GM18526 (cell line): ENCODE data around the gene SLC43A3.

Source experiments
- POLR2A ChIP-seq: IDR thresholded peaks from 3 replicates; pipeline ENCODE4 v1.6.1; 2011; ENCODE audit not compliant: insufficient read length; ENCODE audit errors: extremely low read depth

Gene SLC43A3

DNA sequence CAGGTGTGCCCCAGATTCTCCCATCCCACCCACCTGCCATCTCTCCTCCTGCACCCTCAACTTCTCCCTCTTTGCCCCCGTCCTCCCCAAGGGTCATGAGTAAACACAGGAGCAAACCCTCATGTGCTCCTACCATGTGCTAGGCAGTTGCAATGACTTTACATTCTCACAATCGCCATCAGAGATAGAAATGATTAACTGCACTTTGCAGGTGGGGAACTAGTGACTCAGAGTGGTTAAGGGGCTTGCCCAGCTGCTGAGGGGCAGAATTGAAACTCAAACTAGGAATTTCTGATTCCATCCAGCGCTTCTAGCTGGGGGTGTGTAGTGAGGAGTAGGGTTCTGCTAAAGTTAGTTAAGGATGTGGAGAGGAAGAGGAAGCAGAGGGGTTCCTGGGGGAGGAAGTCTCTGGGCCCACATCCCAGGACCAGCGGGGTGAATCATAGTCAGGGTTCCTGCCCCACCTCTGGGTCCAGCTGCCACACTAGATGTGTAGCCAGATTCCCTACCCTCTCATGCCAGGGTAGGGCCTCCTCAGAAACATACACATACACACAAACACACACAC, 20.5 kb downstream of the SLC43A3 start:
- peak; percentile 40 for TF ChIP-seq POLR2A

GRCh38 chr11:57405271-57405860, 21.6 kb downstream of the SLC43A3 start:
- TF ChIP-seq POLR2A: no peak

DNA sequence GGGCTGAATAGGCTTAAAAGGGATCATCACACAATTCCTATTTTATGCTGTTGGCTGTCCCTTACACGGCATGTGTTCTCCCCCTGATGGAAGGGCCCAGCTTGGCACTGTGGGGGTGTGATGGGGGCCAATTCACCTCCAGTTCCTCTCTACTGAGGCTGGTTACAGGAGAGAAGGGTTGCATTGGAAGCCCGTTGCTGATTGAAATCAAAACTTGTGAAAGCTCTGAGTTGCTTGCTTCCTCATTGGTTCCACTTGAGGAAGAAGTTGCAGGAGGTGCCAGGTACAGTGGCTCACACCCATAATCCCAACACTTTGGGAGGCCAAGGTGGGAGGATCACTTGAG, 23.1 kb downstream of the SLC43A3 start:
- TF ChIP-seq POLR2A: no peak

GRCh38 chr11:57402188-57403002, 24.5 kb downstream of the SLC43A3 start:
- TF ChIP-seq POLR2A: no peak

- no peak for TF ChIP-seq POLR2A
These were observed 26.8 kb downstream of the SLC43A3 start for GRCh38 chr11:57399972-57400578.

DNA sequence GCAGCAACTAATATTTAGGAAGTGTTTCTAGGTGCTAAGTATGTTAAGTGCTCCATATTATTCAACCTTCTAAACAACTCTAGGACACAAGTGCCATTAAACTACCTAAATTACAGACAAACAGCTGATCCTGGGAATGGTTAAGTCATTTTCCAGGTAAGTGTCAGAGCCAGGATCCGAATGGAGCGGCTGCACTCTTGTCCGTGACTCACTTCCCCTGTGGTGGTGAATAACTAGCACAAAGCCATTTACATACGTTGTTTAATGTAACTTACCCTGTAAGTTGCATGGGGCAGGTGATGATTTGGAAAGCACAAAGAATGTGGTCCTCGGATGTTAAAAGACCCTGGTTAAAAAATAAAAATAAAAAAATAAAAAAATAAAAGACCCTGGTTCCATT, 27.7 kb downstream of the SLC43A3 start:
- TF ChIP-seq POLR2A: no peak

- no peak for TF ChIP-seq POLR2A
These were observed 29.4 kb downstream of the SLC43A3 start for GRCh38 chr11:57397394-57397990.

DNA sequence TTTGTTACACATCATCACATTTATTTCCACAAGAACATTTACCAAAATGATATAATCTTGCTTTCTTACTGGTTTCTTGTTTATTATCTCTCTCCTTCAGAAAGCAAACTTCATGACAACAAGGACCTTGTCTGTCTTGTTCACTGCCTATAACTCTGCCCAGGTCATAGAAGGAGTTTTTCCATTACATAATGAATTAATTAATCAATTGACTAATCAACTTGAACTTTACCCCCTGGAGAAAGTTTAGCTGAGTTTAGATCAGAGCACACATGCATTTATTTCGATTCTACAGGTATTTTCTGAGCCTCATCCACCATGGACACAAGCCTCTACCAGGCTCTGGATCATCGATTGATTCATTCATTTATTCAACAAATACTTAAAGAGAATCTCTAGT, 30.2 kb downstream of the SLC43A3 start:
- TF ChIP-seq POLR2A: no peak

- TF ChIP-seq POLR2A: no peak
These were observed 30.9 kb downstream of the SLC43A3 start for GRCh38 chr11:57395905-57396623.

DNA sequence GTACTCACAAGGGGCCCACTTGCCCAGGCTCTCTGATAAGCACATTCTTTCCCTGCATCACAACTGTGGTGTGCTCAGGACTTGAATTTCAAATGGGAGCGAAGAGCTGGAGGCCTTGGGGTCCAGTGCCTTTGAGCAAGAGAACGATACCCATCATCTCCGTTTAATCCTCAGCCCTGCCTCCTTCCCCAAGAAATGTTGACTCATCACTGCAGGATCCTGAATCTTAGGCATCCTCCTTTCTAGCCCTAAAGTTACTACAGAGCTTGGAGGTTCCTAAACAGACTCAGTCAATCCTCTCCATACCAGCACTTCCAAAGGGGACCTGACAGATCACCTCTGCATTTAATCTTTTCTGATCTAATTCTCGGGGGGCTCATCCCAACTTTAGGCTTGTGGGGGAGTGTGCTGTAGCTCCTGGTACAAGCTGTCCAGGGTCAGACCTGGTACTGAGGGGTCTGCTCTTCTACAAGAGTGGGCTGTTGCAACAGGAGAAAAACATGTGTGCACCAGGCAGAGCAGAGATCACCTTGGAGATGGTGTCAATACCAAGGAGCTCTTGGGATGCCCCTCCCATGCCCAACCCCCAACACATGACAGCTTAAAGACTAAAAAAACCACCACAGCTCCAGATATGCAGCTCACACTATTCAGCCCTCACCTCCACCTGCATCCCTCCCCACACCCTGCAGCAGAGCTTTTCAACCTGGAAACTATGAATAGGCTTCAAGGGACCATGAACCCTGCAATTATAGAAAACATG, 32.5 kb downstream of the SLC43A3 start:
- TF ChIP-seq POLR2A: no peak

DNA sequence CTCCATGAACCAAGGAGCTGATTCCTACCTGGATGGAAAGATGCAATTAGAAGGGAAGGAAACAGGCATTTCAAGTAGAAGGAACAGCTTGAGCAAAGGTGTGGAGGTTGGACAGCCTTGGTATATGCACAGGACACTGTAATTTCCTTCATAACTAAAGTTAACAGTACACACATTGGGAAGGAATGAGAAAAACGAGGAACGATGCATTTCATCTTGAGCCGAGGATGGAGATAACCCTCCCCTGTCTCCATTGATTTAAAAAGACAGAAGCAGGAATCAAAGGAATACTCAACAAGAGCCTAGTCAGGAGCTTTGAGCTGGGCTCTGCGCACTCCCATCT, 34.2 kb downstream of the SLC43A3 start:
- no peak for TF ChIP-seq POLR2A

DNA sequence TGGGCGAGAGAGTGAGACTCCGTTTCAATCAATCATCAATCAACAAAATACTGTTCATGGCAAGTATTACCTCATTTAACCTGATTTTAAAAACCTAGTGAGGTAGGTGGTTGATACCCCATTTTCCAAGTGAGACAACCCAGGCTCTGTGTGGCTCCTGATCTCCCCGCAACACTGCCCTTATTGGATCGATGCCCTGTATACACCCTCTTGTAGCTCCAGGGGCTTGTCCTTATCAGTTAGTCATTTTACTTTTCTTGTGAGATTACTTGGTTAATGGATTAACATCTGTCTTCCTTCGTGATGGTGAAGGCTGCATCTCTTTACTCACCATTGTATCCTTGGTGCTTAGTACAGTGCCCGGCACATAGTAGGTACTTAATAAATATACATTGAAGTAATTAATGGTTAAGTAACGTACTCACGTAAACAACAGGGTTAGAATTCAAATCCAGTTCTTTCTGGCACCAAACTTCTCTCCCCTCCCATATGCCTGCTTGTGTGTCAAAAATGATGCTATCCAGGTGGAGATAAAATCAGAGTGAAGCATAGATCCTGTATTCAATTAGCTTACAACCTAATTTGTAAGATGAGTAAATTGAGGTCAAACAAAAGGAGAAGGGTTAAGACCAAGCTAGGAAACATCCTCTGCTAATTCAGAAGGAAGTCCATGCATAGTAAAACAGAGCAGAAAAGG, 34.7 kb downstream of the SLC43A3 start:
- TF ChIP-seq POLR2A: no peak

DNA sequence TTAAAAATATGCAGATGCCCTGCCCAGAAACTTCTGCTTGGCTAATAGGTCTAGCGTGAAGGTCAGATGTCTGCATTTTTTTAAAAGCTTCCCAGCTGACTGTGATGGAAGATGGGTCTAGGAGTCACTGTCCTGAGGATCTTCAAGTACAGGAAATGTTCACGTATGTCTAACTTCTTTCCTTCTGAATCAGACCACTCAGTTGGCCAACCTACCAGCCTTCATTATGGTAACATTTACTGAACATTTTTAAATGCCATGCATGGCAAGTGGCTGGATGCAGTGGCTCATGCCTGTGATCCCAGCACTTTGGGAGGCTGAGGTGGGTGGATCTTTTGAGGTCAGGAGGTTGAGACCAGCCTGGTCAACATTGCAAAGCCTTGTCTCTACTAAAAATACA, 35.4 kb downstream of the SLC43A3 start:
- no peak for TF ChIP-seq POLR2A

- no peak for TF ChIP-seq POLR2A
These were observed 35.8 kb downstream of the SLC43A3 start for GRCh38 chr11:57391111-57391510.
